ENCODE measurements around the gene RBBP5. TPM values are rescaled to one million over a fixed set of nuclear protein-coding genes. Genes with fewer than 3 reads are reported as not detected.

RBBP5 gene
- total and polyA plus RNA-seq, 2 donors (not counting 1 experiment from before 2014, with no cell fraction given) = 6.8 to 18.5 TPM

GRCh38 chr1:205047764-205048231 lies 74.0 kb downstream of the RBBP5 start:
- 75% methylated on average over 1 of the region's 5 CpGs for WGBS (ENCODE audit: insufficient coverage)
- no peak overlapping the region for H3K4me2 ChIP-seq (replicated peaks; ENCODE audit: low read depth, low read length, poor library complexity, severe bottlenecking)
- ChIA-PET POLR2A (no interaction called here), CTCF (interaction anchor here (0.8 kb wide), 1 partner anchor 14 kb away, joined by 3 read pairs; no protein-coding TSS in a partner anchor)
- Mint-ChIP-seq H3K4me3 (no peak overlapping the region), H3K27me3 (peaks cover 40% of the 10 kb centered on the region), H3K27ac (no peak overlapping the region), H3K4me1 (no peaks in the 10 kb centered on the region), H3K9me3 (ENCODE audit: insufficient read depth) (no peaks in the 10 kb centered on the region)
- no peaks in the 10 kb centered on the region for H3K79me2 ChIP-seq (ENCODE audit: control insufficient read depth, insufficient read depth, low read length)
- no peaks in the 10 kb centered on the region for H3K4me1 ChIP-seq (ENCODE audit: control insufficient read depth in 2 of 2, insufficient read depth in 2 of 2, low read length in 2 of 2)
- no peaks in the 10 kb centered on the region for H3K36me3 ChIP-seq (replicated peaks in 1 of 2; ENCODE audit: control extremely low read depth in 1 of 2, control insufficient read depth in 1 of 2, extremely low read depth in 1 of 2, insufficient read depth in 2 of 2, low read length in 1 of 2)
- H2AFZ ChIP-seq (ENCODE audit: insufficient read depth, low read depth, low read length, poor library complexity, severe bottlenecking) = no peak overlapping the region
- H3K27ac ChIP-seq (ENCODE audit: low read length in 2 of 2) = no peak overlapping the region
- TF ChIP-seq CTCF (IDR thresholded peaks at IDR 0.05) (no peak), EZH2 (IDR thresholded peaks at IDR 0.05; ENCODE audit: borderline replicate concordance, insufficient read depth, low read depth, low read length, poor library complexity, severe bottlenecking) (no peak)
- H3K9me3 ChIP-seq (ENCODE audit: control extremely low read depth in 1 of 3, control insufficient read depth in 2 of 3, insufficient read depth in 1 of 3, low read length in 2 of 3) = no peaks in the 10 kb centered on the region
- H3K4me3 ChIP-seq (ENCODE audit: control extremely low read depth in 1 of 5, extremely low read depth in 1 of 5, insufficient read depth in 1 of 5, low read depth in 2 of 5, low read length in 4 of 5) = no peak overlapping the region
- H4K20me1 ChIP-seq (ENCODE audit: control insufficient read depth, insufficient read depth, low read length, poor library complexity, severe bottlenecking) = no peaks in the 10 kb centered on the region
- no peak for ATAC-seq (ENCODE audit: low read depth)
- no peak for DNase-seq
- H3K27me3 ChIP-seq (replicated peaks in 1 of 4; ENCODE audit: control extremely low read depth in 1 of 4, control insufficient read depth in 3 of 4, insufficient read depth in 4 of 4, low read length in 3 of 4) = peaks cover 0 to 37% (median 5%) of the 10 kb centered on the region in 4 experiments
- no peak overlapping the region for H3K9ac ChIP-seq (ENCODE audit: low read length)
- intact Hi-C loops (cut with micrococcal nuclease) = no loop called here

GRCh38 chr1:205046870-205047269 lies 74.9 kb downstream of the RBBP5 start:
- CTCF ChIA-PET = no interaction called here

More at GRCh38 chr1:205046870-205047269, 74.9 kb downstream of the RBBP5 start:
- no peak overlapping the region for H3K4me2 ChIP-seq (replicated peaks; ENCODE audit: low read depth, low read length, poor library complexity, severe bottlenecking)
- no peak overlapping the region for H3K27ac ChIP-seq (ENCODE audit: low read length in 2 of 2)
- no peaks in the 10 kb centered on the region for H3K9me3 ChIP-seq (ENCODE audit: control extremely low read depth in 1 of 3, control insufficient read depth in 2 of 3, insufficient read depth in 1 of 3, low read length in 2 of 3)
- H3K4me3 ChIP-seq (ENCODE audit: control extremely low read depth in 1 of 5, extremely low read depth in 1 of 5, insufficient read depth in 1 of 5, low read depth in 2 of 5, low read length in 4 of 5) = no peak overlapping the region
- no peak overlapping the region for H3K9ac ChIP-seq (ENCODE audit: low read length)
- H3K36me3 ChIP-seq (replicated peaks in 1 of 2; ENCODE audit: control extremely low read depth in 1 of 2, control insufficient read depth in 1 of 2, extremely low read depth in 1 of 2, insufficient read depth in 2 of 2, low read length in 1 of 2) = no peaks in the 10 kb centered on the region
- ATAC-seq (ENCODE audit: low read depth) (no peak), DNase-seq (no peak)
- intact Hi-C loops (cut with micrococcal nuclease) = no loop called here
- H3K4me1 Mint-ChIP-seq = no peaks in the 10 kb centered on the region
- H3K4me3 Mint-ChIP-seq = no peak overlapping the region
- 25% methylated on average over 4 of the region's 4 CpGs for WGBS (ENCODE audit: insufficient coverage)
- H3K27me3 Mint-ChIP-seq = peaks cover 46% of the 10 kb centered on the region
- no peak for TF ChIP-seq CTCF (IDR thresholded peaks at IDR 0.05)
- TF ChIP-seq EZH2 (IDR thresholded peaks at IDR 0.05; ENCODE audit: borderline replicate concordance, insufficient read depth, low read depth, low read length, poor library complexity, severe bottlenecking) = no peak
- no peaks in the 10 kb centered on the region for H3K79me2 ChIP-seq (ENCODE audit: control insufficient read depth, insufficient read depth, low read length)
- no peaks in the 10 kb centered on the region for H3K9me3 Mint-ChIP-seq (ENCODE audit: insufficient read depth)
- H3K27ac Mint-ChIP-seq = no peak overlapping the region
- peaks cover 0 to 41% (median 8%) of the 10 kb centered on the region in 4 experiments for H3K27me3 ChIP-seq (replicated peaks in 1 of 4; ENCODE audit: control extremely low read depth in 1 of 4, control insufficient read depth in 3 of 4, insufficient read depth in 4 of 4, low read length in 3 of 4)
- POLR2A ChIA-PET = no interaction called here
- no peaks in the 10 kb centered on the region for H4K20me1 ChIP-seq (ENCODE audit: control insufficient read depth, insufficient read depth, low read length, poor library complexity, severe bottlenecking)
- no peak overlapping the region for H2AFZ ChIP-seq (ENCODE audit: insufficient read depth, low read depth, low read length, poor library complexity, severe bottlenecking)
- H3K4me1 ChIP-seq (ENCODE audit: control insufficient read depth in 2 of 2, insufficient read depth in 2 of 2, low read length in 2 of 2) = no peaks in the 10 kb centered on the region

All from B cell (primary cell).